AG10803 (cell line): ENCODE measurements around the gene ARFGAP1.

Source experiments
- DNase-seq: peaks from one replicate; pipeline ENCODE4 v3.0.0; 2010; ENCODE audit warnings: low read depth
- H3K4me3 ChIP-seq: 2 replicates; pipeline ENCODE4 v1.5.1; 2011; ENCODE audit warnings: mild to moderate bottlenecking, low read length, control low read depth
- CTCF ChIP-seq: conservative IDR thresholded peaks from 2 replicates; pipeline ENCODE4 v1.5.1; 2011; ENCODE audit warnings: mild to moderate bottlenecking, low read length, control low read depth, inconsistent platforms

The ARFGAP1 gene

GRCh38 chr20:63273059-63273579 is 506 bp downstream of the ARFGAP1 start:
- no peak for TF ChIP-seq CTCF
- peak overlapping the region; percentile 90 for H3K4me3 ChIP-seq
- DNase-seq = no peak

- DNase-seq = peak; percentile 64
- H3K4me3 ChIP-seq = peak overlapping the region; percentile 90
- TF ChIP-seq CTCF = no peak
These were observed 1.2 kb downstream of the ARFGAP1 start for GRCh38 chr20:63273635-63274380.

- peak overlapping the region; percentile 90 for H3K4me3 ChIP-seq
- DNase-seq = no peak
- no peak for TF ChIP-seq CTCF
These were observed 2.0 kb downstream of the ARFGAP1 start for GRCh38 chr20:63274381-63275228.

- H3K4me3 ChIP-seq = no peak overlapping the region
- no peak for TF ChIP-seq CTCF
- no peak for DNase-seq
These were observed 3.2 kb downstream of the ARFGAP1 start for GRCh38 chr20:63275825-63276224.

- no peak overlapping the region for H3K4me3 ChIP-seq
- no peak for DNase-seq
- TF ChIP-seq CTCF = no peak
These were observed 4.3 kb downstream of the ARFGAP1 start for GRCh38 chr20:63276956-63277355.

GRCh38 chr20:63277466-63278272 is 5.1 kb downstream of the ARFGAP1 start:
- no peak for TF ChIP-seq CTCF
- DNase-seq = no peak
- no peak overlapping the region for H3K4me3 ChIP-seq
